Caco-2 (cell line): ENCODE data around the gene PTPRN2. TPM values are rescaled to one million over a fixed set of nuclear protein-coding genes. Genes with fewer than 3 reads are reported as not detected.

Experiments used
- BruUV-seq: library from RNA; stranded (reverse); fragments of 400-500 nt; replicated peaks from 2 replicates; lab custom pipeline; 2021; lab: Mats Ljungman, UMichigan
- CTCF ChIA-PET: fragments of 300-600 bp; sonication (Branson Sonifier 250); formaldehyde crosslinking; loops from one replicate; lab custom pipeline; 2022; ENCODE audit warnings: antibody characterized with exemption; lab: Charles Lee
- POLR2A ChIA-PET: fragments of 300-600 bp; sonication (Branson Sonifier 250); formaldehyde crosslinking; loops from one replicate; lab custom pipeline; 2022; ENCODE audit warnings: antibody characterized with exemption; lab: Charles Lee
- DNase-seq, 2 experiments: peaks; one replicate each; pipeline versions ENCODE4 v3.0.0 to v3.0.0-alpha.2; 2020 to 2022
- H3K27me3 ChIP-seq: replicated peaks from 2 replicates; pipeline ENCODE4 v1.6.0; 2011; ENCODE audit warnings: low read length; ENCODE audit not compliant: control insufficient read depth, insufficient read depth
- H3K36me3 ChIP-seq: 2 replicates; pipeline ENCODE4 v1.5.1; 2011; ENCODE audit warnings: low read length; ENCODE audit not compliant: control insufficient read depth, insufficient read depth
- H3K4me1 ChIP-seq: fragments of 250-450 bp; sonication (Bioruptor Pico); 2 replicates; pipeline ENCODE4 v1.5.1; 2020; ENCODE audit warnings: mild to moderate bottlenecking
- H3K4me3 ChIP-seq: 2 replicates; pipeline ENCODE4 v1.5.1; 2011; ENCODE audit warnings: low read depth, mild to moderate bottlenecking, control low read depth, low read length
- H3K9me3 ChIP-seq: fragments of 250-450 bp; sonication (Bioruptor Pico); 2 replicates; pipeline ENCODE4 v1.5.1; 2020; ENCODE audit warnings: mild to moderate bottlenecking, moderate library complexity
- H3K27ac Mint-ChIP-seq: one replicate; pipeline ENCODE4 v1.8.0; 2022; ENCODE audit warnings: mixed read lengths; ENCODE audit not compliant: unreplicated experiment
- H3K27me3 Mint-ChIP-seq: one replicate; pipeline ENCODE4 v1.8.0; 2022; ENCODE audit warnings: mixed read lengths; ENCODE audit not compliant: insufficient read depth, unreplicated experiment
- H3K36me3 Mint-ChIP-seq: one replicate; pipeline ENCODE4 v1.8.0; 2022; ENCODE audit warnings: mild to moderate bottlenecking, mixed read lengths; ENCODE audit not compliant: insufficient read depth, unreplicated experiment
- H3K4me1 Mint-ChIP-seq: one replicate; pipeline ENCODE4 v1.8.0; 2022; ENCODE audit warnings: low read depth, mixed read lengths; ENCODE audit not compliant: unreplicated experiment
- H3K4me3 Mint-ChIP-seq: one replicate; pipeline ENCODE4 v1.8.0; 2022; ENCODE audit warnings: mild to moderate bottlenecking, moderate library complexity, mixed read lengths; ENCODE audit not compliant: unreplicated experiment
- H3K9me3 Mint-ChIP-seq: one replicate; pipeline ENCODE4 v1.8.0; 2022; ENCODE audit warnings: mixed read lengths; ENCODE audit not compliant: unreplicated experiment
- CTCF ChIP-seq, 2 experiments: fragments of 200-600 bp in 1 of 2; IDR thresholded peaks; 1 replicate in 1 of 2; 2 replicates in 1 of 2; pipeline versions ENCODE4 v1.5.1 to v1.8.0; 2011 to 2022; ENCODE audit warnings: antibody characterized with exemption in 1 of 2, control low read depth in 1 of 2, inconsistent platforms in 1 of 2, low read depth in 1 of 2, low read length in 1 of 2, mild to moderate bottlenecking in 1 of 2, moderate library complexity in 1 of 2; ENCODE audit not compliant: insufficient read depth in 1 of 2, severe bottlenecking in 1 of 2, unreplicated experiment in 1 of 2
- intact Hi-C: fragments of 100-400 bp; cut with micrococcal nuclease; formaldehyde crosslinking; loops from one replicate; pipeline ENCODE4 v1.10.0; 2022; ENCODE audit not compliant: unreplicated experiment
- total RNA-seq: library from RNA; stranded (reverse); gene quantifications from 2 replicates; pipeline ENCODE4 v1.2.3, GENCODE V29; 2022

The PTPRN2 gene
- total RNA-seq, 1 experiment from 2014 or later, result 1.4 TPM

- no peak for DNase-seq
- Mint-ChIP-seq H3K27me3 (no peaks in the 10 kb centered on the region), H3K4me1 (no peaks in the 10 kb centered on the region), H3K4me3 (no peak overlapping the region), H3K27ac (no peak overlapping the region), H3K36me3 (no peaks in the 10 kb centered on the region), H3K9me3 (peaks cover 44% of the 10 kb centered on the region)
- BruUV-seq, result no TSS peak
- Histone ChIP-seq H3K4me3 (no peak overlapping the region), H3K36me3 (no peaks in the 10 kb centered on the region), H3K27me3 (no peaks in the 10 kb centered on the region), H3K4me1 (no peaks in the 10 kb centered on the region), H3K9me3 (peaks cover 12% of the 10 kb centered on the region)
- ChIA-PET POLR2A (no interaction called here), CTCF (no interaction called here)
- no peak for TF ChIP-seq CTCF (IDR thresholded peaks at IDR 0.05; ENCODE audit: insufficient read depth in 1 of 2, low read depth in 1 of 2, low read length in 1 of 2, severe bottlenecking in 1 of 2, unreplicated experiment in 1 of 2)
- intact Hi-C loops, result no loop called here
Measured at GRCh38 chr7:158039270-158039669, 548.4 kb downstream of the PTPRN2 start.

- Histone ChIP-seq H3K27me3 (no peaks in the 10 kb centered on the region), H3K4me3 (no peak overlapping the region), H3K9me3 (peaks cover 12% of the 10 kb centered on the region), H3K36me3 (no peaks in the 10 kb centered on the region), H3K4me1 (no peaks in the 10 kb centered on the region)
- H3K27ac Mint-ChIP-seq, result no peak overlapping the region
- H3K27me3 Mint-ChIP-seq, result no peaks in the 10 kb centered on the region
- no peak for TF ChIP-seq CTCF (IDR thresholded peaks at IDR 0.05; ENCODE audit: insufficient read depth in 1 of 2, low read depth in 1 of 2, low read length in 1 of 2, severe bottlenecking in 1 of 2, unreplicated experiment in 1 of 2)
- ChIA-PET POLR2A (no interaction called here), CTCF (no interaction called here)
- H3K9me3 Mint-ChIP-seq, result peaks cover 57% of the 10 kb centered on the region
- DNase-seq, result no peak
- no TSS peak for BruUV-seq
- no peak overlapping the region for H3K4me3 Mint-ChIP-seq
- intact Hi-C loops, result no loop called here
- H3K36me3 Mint-ChIP-seq, result no peaks in the 10 kb centered on the region
- no peaks in the 10 kb centered on the region for H3K4me1 Mint-ChIP-seq
Measured at GRCh38 chr7:158037211-158037610, 550.4 kb downstream of the PTPRN2 start.

GRCh38 chr7:158035343-158035742, 552.3 kb downstream of the PTPRN2 start:
- no TSS peak for BruUV-seq
- DNase-seq, result no peak
- POLR2A ChIA-PET, result no interaction called here

More at GRCh38 chr7:158035343-158035742, 552.3 kb downstream of the PTPRN2 start:
- CTCF ChIA-PET, result no interaction called here
- no peak for TF ChIP-seq CTCF (IDR thresholded peaks at IDR 0.05; ENCODE audit: insufficient read depth in 1 of 2, low read depth in 1 of 2, low read length in 1 of 2, severe bottlenecking in 1 of 2, unreplicated experiment in 1 of 2)
- no peak overlapping the region for H3K27ac Mint-ChIP-seq
- Histone ChIP-seq H3K36me3 (no peaks in the 10 kb centered on the region), H3K4me1 (no peaks in the 10 kb centered on the region), H3K9me3 (peaks cover 11% of the 10 kb centered on the region), H3K4me3 (no peak overlapping the region), H3K27me3 (no peaks in the 10 kb centered on the region)
- intact Hi-C loops, result no loop called here
- H3K36me3 Mint-ChIP-seq, result no peaks in the 10 kb centered on the region
- H3K27me3 Mint-ChIP-seq, result no peaks in the 10 kb centered on the region
- peaks cover 64% of the 10 kb centered on the region for H3K9me3 Mint-ChIP-seq
- H3K4me3 Mint-ChIP-seq, result no peak overlapping the region
- H3K4me1 Mint-ChIP-seq, result no peaks in the 10 kb centered on the region
